Mammary epithelial cell (primary cell): Measurements from ENCODE around the gene EXOSC5.

ENCODE experiments used
- EZH2 ChIP-seq: IDR thresholded peaks from 2 replicates; pipeline ENCODE4 v1.6.1; 2012; ENCODE audit warnings: low read length, inconsistent platforms, borderline replicate concordance
- TF ChIP-seq, protein P1 (sequence below), 2 donors: IDR thresholded peaks in 1 of 2; conservative IDR thresholded peaks in 1 of 2; 2 replicates each; pipeline ENCODE4 v1.5.1; 2011 to 2012; ENCODE audit warnings: inconsistent platforms in 2 of 2, low read length in 2 of 2, mild to moderate bottlenecking in 2 of 2, control low read depth in 1 of 2, low read depth in 1 of 2; ENCODE audit not compliant: insufficient read depth in 1 of 2; ENCODE audit errors: extremely low read depth in 1 of 2

DNA sequence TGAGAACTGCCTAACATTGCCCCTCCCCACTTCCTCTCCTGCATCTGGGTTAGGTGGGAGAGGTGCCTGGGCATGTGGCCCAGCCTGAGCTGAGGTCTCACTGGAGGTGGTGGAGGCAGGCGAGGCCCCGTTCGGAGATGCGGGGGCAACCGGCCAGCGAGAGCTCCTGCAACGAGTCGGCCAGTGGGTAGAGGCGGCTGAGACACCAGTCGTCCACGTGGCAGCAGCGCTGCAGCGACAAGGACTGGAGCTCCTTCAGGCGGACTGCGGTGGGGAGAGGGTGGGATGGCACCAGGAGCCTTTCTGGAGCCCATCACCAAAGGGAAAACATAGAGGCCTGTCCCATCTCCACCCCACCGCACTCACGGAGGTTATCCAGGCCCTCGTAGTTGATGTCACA, 36.0 kb upstream of the EXOSC5 start:
- TF ChIP-seq, protein P1, sequence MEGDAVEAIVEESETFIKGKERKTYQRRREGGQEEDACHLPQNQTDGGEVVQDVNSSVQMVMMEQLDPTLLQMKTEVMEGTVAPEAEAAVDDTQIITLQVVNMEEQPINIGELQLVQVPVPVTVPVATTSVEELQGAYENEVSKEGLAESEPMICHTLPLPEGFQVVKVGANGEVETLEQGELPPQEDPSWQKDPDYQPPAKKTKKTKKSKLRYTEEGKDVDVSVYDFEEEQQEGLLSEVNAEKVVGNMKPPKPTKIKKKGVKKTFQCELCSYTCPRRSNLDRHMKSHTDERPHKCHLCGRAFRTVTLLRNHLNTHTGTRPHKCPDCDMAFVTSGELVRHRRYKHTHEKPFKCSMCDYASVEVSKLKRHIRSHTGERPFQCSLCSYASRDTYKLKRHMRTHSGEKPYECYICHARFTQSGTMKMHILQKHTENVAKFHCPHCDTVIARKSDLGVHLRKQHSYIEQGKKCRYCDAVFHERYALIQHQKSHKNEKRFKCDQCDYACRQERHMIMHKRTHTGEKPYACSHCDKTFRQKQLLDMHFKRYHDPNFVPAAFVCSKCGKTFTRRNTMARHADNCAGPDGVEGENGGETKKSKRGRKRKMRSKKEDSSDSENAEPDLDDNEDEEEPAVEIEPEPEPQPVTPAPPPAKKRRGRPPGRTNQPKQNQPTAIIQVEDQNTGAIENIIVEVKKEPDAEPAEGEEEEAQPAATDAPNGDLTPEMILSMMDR (conservative IDR thresholded peaks at IDR 0.05 in 1 of 2, IDR thresholded peaks at IDR 0.05 in 1 of 2; ENCODE audit: extremely low read depth in 1 of 2, insufficient read depth in 1 of 2, low read depth in 1 of 2, low read length in 2 of 2), result no peak
- TF ChIP-seq EZH2, result no peak
